ENCODE results near the gene MMUT.
"Not testable (repeated sequence)": the region's sequence is repeated elsewhere in the genome, so short reads cannot be mapped to it uniquely, and the experiment has no call there.

Gene MMUT

DNA sequence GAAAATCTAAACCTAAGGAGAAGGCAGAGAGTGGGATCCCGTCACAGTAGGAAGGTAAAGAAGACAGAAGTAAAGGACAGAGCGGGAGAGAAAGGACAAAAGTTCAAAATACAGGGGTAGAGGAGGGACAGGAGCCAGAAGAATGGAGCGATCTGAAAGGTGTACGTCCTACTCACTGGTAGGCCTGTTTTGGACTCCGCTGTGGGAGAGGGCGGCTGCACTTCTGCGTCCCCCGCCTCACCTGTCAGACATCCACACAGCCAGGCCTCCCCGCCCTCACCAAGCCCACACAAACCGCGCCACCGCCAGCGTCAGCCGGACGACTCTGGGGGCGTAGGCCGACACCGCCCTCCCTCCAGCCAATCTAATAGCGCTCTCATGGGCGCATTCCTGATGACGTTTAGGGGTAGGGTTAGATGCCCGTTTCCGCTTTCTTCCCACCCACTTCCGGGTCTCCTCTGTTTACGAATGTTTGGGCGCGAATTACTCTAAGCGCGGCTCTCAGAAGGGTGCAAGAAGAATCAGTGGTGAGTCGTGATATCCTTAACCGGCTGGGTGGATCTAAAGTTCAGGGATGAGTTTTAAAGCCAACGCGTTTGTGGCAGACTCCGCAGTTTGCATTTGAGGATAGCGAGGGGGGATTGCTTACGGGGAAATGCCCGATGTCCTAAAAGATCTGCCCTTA is at the start of gene MMUT, which contains the start of gene CENPQ:
TSS of gene MMUT (minus strand) at position 327 of the 685 bp plus-strand sequence. CDS start 3,787 bp downstream, outside the sequence.
TSS of gene CENPQ (plus strand) at position 444 of the 685 bp plus-strand sequence. CDS start 6,807 bp downstream, outside the sequence.
- peak within 1 kb of the TSS; percentile 96 for H3K4me3 Mint-ChIP-seq
- no peaks in the 10 kb centered on the region for H3K27me3 Mint-ChIP-seq
- ATAC-seq: peak; percentile 100
- H3K4me1 Mint-ChIP-seq: peaks cover 61% of the 10 kb centered on the region
- H3K36me3 Mint-ChIP-seq: peaks cover 8% of the 10 kb centered on the region
- no peaks in the 10 kb centered on the region for H3K9me3 Mint-ChIP-seq
- H3K27ac Mint-ChIP-seq: peak within 1 kb of the TSS; percentile 91

DNA sequence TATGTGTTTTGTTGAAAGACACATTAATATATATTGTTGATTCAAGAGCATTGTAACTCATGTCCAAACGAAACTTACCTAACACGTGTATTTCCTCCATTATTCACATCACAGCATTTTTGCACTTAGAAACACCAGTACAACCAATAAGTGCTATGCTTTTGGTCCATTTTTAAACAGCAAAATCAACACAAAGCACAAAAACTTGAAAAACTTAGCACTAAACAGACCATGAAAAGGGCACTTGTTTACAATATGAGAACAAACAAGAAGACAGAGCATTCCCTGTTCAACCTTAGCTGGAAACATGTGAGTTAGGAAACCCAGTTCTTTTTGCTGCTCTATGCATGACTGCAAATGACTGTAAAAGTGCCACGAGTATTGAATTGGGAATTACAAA is 46.3 kb upstream of the MMUT start:
- H3K27ac Mint-ChIP-seq: no peak overlapping the region
- no peaks in the 10 kb centered on the region for H3K4me1 Mint-ChIP-seq
- no peaks in the 10 kb centered on the region for H3K9me3 Mint-ChIP-seq
- H3K4me3 Mint-ChIP-seq: no peak overlapping the region
- no peaks in the 10 kb centered on the region for H3K36me3 Mint-ChIP-seq
- peaks cover 9% of the 10 kb centered on the region for H3K27me3 Mint-ChIP-seq
- ATAC-seq: no peak

DNA sequence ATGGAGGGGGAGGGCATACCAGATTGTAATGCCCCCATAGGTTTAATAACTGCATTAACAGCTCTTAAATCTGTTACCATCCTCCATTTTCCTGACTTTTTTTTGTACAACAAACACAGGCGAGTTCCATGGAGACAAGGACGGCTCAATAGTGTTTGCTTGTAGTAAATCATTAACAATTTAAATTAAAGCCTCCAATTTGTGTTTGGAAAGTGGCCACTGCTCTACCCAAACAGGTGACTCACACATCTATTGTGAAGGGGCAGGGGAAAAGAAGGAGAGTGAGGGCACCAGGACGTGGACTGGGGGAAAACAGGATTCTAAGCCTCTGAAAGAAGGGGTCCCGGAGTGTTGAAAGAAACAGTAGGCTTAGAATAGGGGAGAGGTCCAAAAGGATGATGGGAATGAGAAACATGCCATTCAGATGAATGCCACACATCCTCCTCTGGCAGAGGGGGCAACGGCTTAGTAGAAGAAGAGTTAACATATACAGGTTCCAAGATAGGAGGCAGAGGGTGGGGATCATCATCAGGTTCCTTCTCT is 43.6 kb upstream of the MMUT start:
- Mint-ChIP-seq H3K36me3 (no peaks in the 10 kb centered on the region), H3K9me3 (no peaks in the 10 kb centered on the region), H3K4me3 (no peak overlapping the region), H3K27ac (no peak overlapping the region), H3K4me1 (no peaks in the 10 kb centered on the region), H3K27me3 (peaks cover 4% of the 10 kb centered on the region)
- no peak for ATAC-seq

DNA sequence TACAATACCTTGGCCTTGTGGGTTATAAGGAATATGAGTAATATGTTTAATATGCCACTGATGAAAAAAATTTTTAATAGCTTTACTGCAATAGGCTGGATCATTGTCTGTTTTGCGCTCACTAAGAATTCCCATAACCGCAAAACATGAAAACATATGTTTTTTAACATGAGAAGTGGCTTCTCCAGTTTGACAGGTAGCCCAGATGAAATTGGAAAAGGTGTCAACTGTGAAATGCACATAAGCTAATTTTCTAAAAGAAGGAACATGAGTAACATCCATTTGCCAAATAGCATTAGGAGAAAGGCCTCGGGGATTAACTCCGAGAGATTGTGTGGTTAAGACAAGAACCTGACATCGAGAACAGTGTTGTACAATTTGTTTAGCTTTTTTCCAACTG is 41.6 kb upstream of the MMUT start:
- no peak overlapping the region for H3K4me3 Mint-ChIP-seq
- no peaks in the 10 kb centered on the region for H3K36me3 Mint-ChIP-seq
- H3K27me3 Mint-ChIP-seq: no peaks in the 10 kb centered on the region
- no peaks in the 10 kb centered on the region for H3K4me1 Mint-ChIP-seq
- no peaks in the 10 kb centered on the region for H3K9me3 Mint-ChIP-seq
- no peak overlapping the region for H3K27ac Mint-ChIP-seq
- no peak for ATAC-seq

DNA sequence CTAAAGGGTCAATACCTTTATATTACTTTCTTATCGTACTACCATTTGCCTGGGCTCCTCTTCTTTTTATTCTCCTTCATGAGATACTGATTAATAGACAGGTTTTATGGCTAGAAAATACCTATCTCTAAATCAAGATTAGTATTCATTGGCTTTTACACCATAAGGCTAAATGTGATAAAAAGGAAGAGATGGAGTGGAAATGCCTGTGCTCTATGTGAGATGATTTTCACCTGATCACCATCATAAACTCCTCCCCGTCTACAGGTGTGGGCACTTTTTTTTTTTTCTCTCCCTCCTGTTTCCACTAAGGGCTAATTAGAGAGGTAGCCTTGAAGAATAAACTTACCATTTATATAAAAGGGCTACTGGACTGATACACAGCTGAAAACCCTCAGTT is 36.6 kb upstream of the MMUT start, which contains the start of gene GLYATL3:
TSS of gene GLYATL3 (plus strand) at position 301 of the 400 bp plus-strand sequence. CDS start 12,068 bp downstream, outside the sequence.
- H3K4me3 Mint-ChIP-seq: no peak within 1 kb of the TSS
- no peak within 1 kb of the TSS for H3K27ac Mint-ChIP-seq
- no peaks in the 10 kb centered on the region for H3K4me1 Mint-ChIP-seq
- no peak for ATAC-seq
- no peaks in the 10 kb centered on the region for H3K9me3 Mint-ChIP-seq
- H3K36me3 Mint-ChIP-seq: no peaks in the 10 kb centered on the region
- no peaks in the 10 kb centered on the region for H3K27me3 Mint-ChIP-seq

DNA sequence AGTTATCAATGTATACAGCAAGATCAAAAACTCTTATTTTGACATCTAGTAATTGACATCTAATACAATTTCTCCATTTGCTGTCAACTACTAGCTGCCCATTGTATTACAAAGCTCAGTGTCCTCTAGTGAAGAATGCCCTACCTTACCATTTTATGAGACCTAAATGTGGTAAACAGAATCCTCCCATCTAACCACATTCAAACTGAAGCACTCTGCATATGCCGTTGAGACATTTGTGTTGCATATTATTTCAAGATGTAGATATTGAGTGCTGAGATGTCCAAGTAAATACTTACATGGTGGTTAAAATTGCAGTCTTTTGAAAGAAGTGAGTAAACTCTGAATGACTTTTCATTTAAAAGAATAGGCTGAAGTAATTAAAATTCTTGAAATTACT is 36.1 kb upstream of the MMUT start:
- Mint-ChIP-seq H3K4me3 (no peak overlapping the region), H3K27me3 (no peaks in the 10 kb centered on the region), H3K36me3 (no peaks in the 10 kb centered on the region), H3K4me1 (no peaks in the 10 kb centered on the region), H3K9me3 (no peaks in the 10 kb centered on the region), H3K27ac (no peak overlapping the region)
- no peak for ATAC-seq

DNA sequence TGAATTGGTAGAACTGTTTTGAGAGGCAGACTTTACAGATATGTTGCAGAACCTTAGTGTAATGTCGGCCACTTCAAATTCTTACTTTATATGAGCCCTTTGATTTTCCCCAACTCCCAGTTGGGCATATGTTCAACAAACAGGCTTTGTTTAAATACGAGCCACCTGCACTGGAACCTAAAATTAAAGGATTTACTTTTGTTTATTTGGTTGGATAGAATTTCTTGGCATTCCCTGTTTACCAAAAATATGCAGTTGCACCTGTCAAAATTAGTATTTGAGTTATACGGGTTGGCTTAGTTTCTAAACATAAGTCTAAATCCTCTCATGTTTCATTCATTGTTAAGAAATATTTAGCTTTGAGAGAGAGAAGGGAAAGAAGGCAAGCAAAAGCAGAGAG is 34.3 kb upstream of the MMUT start:
- Mint-ChIP-seq H3K36me3 (no peaks in the 10 kb centered on the region), H3K4me1 (no peaks in the 10 kb centered on the region), H3K27me3 (no peaks in the 10 kb centered on the region), H3K9me3 (no peaks in the 10 kb centered on the region), H3K4me3 (no peak overlapping the region), H3K27ac (no peak overlapping the region)
- ATAC-seq: no peak

DNA sequence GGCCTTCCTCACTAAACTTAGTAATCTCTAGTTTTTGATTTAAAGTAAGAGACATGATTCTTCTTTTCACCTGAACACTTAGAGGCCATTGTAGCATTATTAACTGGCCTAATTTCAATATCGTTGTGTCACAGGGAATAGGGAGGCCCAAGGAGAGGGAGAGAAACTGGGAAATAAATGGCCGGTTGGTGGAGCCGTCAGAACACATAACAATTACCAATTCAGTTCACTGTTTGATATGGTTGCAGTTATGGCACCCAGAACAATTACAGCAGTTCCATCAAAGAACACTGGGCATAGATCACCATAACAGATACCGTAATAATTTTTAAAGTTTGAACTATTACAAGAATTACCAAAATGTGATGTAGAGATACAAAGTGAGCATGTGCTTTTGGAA is 27.6 kb upstream of the MMUT start:
- H3K4me1 Mint-ChIP-seq: no peaks in the 10 kb centered on the region
- H3K36me3 Mint-ChIP-seq: peaks cover 37% of the 10 kb centered on the region
- no peak overlapping the region for H3K4me3 Mint-ChIP-seq
- H3K27ac Mint-ChIP-seq: no peak overlapping the region
- H3K9me3 Mint-ChIP-seq: no peaks in the 10 kb centered on the region
- ATAC-seq: no peak
- no peaks in the 10 kb centered on the region for H3K27me3 Mint-ChIP-seq

DNA sequence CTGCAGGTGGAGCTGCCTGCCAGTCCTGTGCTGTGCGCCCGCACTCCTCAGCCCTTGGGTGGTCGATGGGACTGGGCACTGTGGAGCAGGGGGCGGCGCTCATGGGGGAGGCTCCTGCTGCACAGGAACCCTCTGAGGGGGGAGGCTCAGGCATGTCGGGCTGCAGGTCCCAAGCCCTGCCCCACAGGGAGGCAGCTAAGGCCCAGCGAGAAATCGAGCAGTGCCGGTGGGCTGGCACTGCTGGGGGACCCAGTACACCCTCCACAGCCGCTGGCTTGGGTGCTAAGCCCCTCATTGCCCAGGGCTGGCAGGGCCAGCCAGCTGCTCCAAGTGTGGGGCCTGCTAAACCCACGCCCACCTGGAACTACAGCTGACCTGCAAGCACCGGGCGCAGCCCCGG is 20.3 kb upstream of the MMUT start:
- H3K36me3 Mint-ChIP-seq: peaks cover 26% of the 10 kb centered on the region
- not testable (repeated sequence) for H3K4me3 Mint-ChIP-seq, H3K4me1 Mint-ChIP-seq, H3K9me3 Mint-ChIP-seq, H3K27me3 Mint-ChIP-seq, H3K27ac Mint-ChIP-seq, ATAC-seq

DNA sequence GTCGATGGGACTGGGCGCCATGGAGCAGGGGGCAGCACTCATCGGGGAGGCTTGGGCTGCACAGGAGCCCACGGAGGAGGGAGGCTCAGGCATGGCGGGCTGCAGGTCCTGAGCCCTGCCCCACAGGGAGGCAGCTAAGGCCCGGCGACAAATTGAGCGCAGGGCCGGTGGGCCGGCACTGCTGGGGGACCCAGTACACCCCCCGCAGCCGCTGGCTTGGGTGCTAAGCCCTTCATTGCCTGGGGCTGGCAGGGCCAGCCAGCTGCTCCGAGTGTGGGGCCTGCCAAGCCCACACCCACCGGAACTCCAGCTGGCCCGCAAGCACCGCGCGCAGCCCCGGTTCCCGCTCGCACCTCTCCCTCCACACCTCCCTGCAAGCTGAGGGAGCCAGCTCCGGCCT is 18.8 kb upstream of the MMUT start:
- H3K36me3 Mint-ChIP-seq: peaks cover 17% of the 10 kb centered on the region
- ATAC-seq, H3K4me1 Mint-ChIP-seq, H3K4me3 Mint-ChIP-seq, H3K27me3 Mint-ChIP-seq, H3K9me3 Mint-ChIP-seq, H3K27ac Mint-ChIP-seq: not testable (repeated sequence)

DNA sequence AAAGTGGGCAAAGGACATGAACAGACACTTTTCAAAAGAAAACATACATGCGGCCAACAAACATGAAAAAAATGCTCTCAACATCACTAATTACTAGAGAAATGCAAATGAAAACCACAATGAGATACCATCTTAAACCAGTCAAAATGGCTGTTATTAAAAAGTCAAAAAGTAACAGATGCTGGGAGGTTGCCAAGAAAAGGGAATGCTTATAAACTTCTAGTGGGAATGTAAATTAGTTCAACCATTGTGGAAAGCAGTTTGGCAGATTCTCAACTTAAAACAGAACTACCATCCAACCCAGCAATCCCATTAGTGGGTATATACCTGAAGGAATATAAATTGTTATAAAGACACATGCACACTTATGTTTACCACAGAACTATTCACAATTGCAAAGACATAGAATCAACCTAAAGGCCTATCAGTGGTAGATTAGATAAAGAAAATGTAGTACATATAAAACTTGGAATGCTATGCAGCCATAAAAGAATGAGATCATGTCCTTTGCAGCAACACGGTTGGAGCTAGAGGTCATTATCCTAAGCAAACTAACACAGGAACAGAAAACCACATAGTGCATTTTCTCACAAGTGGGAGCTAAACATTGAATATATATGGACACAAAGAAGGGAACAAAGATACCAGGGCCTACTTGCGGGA is 16.4 kb upstream of the MMUT start:
- no peak for ATAC-seq
- Mint-ChIP-seq H3K4me1 (no peaks in the 10 kb centered on the region), H3K4me3 (no peak overlapping the region), H3K36me3 (peaks cover 22% of the 10 kb centered on the region), H3K27ac (no peak overlapping the region), H3K27me3 (no peaks in the 10 kb centered on the region), H3K9me3 (no peaks in the 10 kb centered on the region)

DNA sequence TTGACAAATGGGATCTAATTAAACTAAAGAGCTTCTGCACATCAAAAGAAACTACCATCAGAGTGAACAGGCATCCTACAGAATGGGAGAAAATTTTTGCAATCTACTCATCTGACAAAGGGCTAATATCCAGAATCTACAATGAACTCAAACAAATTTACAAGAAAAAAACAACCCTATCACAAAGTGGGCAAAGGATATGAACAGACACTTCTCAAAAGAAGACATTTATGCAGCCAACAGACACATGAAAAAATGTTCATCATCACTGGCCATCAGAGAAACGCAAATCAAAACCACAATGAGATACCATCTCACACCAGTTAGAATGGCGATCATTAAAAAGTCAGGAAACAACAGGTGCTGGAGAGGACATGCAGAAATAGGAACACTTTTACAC is 13.5 kb upstream of the MMUT start:
- H3K36me3 Mint-ChIP-seq: peaks cover 39% of the 10 kb centered on the region
- not testable (repeated sequence) for ATAC-seq, H3K4me1 Mint-ChIP-seq, H3K9me3 Mint-ChIP-seq, H3K4me3 Mint-ChIP-seq, H3K27ac Mint-ChIP-seq, H3K27me3 Mint-ChIP-seq

DNA sequence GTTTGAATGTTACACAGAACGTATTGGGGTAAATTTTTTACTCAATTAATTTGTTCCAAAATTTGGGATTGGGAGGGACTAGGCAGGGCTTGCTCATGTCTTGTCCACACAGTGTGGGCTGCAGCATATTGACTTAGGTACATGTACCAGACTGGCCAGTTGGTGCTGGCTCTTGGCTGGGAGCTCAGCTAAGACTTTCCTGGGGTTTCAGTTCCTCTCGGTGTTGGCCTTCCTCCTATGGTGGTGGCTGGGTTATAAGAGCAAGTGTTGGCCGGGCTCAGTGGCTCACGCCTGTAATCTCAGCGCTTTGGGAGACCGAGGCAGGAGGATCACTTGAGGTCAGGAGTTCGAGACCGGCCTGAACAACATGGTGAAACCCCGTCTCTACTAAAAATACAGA is 5.0 kb upstream of the MMUT start:
- H3K36me3 Mint-ChIP-seq: peaks cover 10% of the 10 kb centered on the region
- H3K4me1 Mint-ChIP-seq: peaks cover 38% of the 10 kb centered on the region
- ATAC-seq: no peak
- H3K4me3 Mint-ChIP-seq: no peak overlapping the region
- no peaks in the 10 kb centered on the region for H3K9me3 Mint-ChIP-seq
- H3K27me3 Mint-ChIP-seq: no peaks in the 10 kb centered on the region
- no peak overlapping the region for H3K27ac Mint-ChIP-seq

DNA sequence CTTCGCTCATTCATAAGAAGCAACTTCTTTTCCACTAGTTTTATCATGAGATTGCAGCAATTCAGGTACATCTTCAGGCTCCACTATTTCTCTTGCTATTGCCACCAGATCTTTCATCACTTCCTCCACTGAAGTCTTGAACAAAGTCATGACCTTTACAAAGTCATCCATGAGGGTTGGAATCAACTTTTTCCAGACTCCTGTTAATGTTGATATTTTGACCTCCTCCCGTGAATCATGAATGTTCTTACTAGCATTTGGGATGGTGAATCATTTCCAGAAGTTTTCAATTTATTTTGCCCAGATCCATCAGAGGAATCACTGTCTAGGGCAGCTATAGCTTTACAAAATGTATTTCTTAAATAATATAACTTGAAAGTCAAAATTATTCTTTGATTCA is 1.6 kb upstream of the MMUT start:
- H3K27me3 Mint-ChIP-seq: no peaks in the 10 kb centered on the region

DNA sequence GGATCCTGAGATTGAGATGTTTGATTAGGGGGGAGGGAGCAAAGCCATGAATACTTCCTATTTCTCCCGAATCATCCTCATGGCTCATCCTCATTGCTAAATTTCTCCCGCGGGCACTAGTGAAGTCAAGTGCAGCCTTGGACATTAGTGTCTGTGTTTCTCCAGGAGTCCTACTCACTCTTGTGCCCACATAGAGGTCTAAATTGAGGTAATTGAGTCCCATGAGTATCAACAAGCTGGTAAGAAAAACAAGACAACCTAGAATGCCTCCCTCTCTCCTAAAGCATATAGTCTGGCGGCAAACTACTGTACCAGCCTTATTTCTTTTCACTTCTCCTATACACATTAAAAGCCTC is 537 bp upstream of the MMUT start:
- peaks cover 7% of the 10 kb centered on the region for H3K36me3 Mint-ChIP-seq
- peaks cover 66% of the 10 kb centered on the region for H3K4me1 Mint-ChIP-seq
- no peaks in the 10 kb centered on the region for H3K27me3 Mint-ChIP-seq
- no peak for ATAC-seq
- no peaks in the 10 kb centered on the region for H3K9me3 Mint-ChIP-seq
- peak overlapping the region; percentile 91 for H3K27ac Mint-ChIP-seq
- H3K4me3 Mint-ChIP-seq: peak overlapping the region; percentile 96

More for the DNA sequence above, 1.6 kb upstream of the MMUT start:
- Mint-ChIP-seq H3K27ac (no peak overlapping the region), H3K4me3 (peak overlapping the region; percentile 12), H3K9me3 (no peaks in the 10 kb centered on the region), H3K36me3 (no peaks in the 10 kb centered on the region), H3K4me1 (peaks cover 62% of the 10 kb centered on the region)
- no peak for ATAC-seq

DNA sequence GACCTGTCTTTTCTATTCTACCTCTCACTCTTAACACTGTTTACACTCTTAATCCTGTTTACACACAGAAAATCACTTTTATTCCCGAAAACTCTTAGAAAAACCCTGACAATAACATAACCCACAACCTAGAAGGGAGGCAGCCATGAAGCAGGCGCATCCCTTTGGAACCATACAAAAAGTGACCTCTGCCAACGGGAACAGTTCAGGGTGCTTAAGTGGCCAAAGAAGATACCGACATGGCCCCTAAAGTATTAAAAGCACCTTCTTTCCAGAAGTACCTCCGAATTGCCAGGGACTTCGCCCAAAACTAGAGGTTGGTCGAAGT is 490 bp downstream of the MMUT start:
- no peaks in the 10 kb centered on the region for H3K9me3 Mint-ChIP-seq
- H3K27ac Mint-ChIP-seq: peak overlapping the region; percentile 91
- H3K36me3 Mint-ChIP-seq: peaks cover 8% of the 10 kb centered on the region
- H3K4me1 Mint-ChIP-seq: peaks cover 56% of the 10 kb centered on the region
- peak overlapping the region; percentile 96 for H3K4me3 Mint-ChIP-seq
- H3K27me3 Mint-ChIP-seq: no peaks in the 10 kb centered on the region
- no peak for ATAC-seq
